Measurements from ENCODE around the gene NATD1. TPM values are rescaled to one million over a fixed set of nuclear protein-coding genes. Genes with fewer than 3 reads are reported as not detected.
"Not testable (repeated sequence)": the region's sequence is repeated elsewhere in the genome, so short reads cannot be mapped to it uniquely, and the experiment has no call there.

NATD1 gene
- polyA plus RNA-seq, 4 donors = 2.4 to 7.5 (median 2.9) TPM

DNA sequence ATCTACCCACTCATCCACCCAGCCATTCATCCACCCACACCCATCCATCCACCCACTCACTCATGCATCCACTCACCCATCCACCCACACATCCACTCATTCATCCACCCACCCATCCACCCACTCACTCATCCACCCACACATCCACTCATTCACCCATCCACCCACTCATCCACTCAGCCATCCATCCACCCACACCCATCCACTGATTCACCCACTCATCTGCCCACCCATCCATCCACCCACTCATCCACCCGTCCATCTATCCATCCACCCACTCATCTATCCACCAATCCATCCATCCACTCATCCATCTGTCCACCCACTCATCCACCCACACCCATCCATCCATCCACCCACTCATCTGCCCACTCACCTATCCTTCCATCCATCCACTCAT lies 17.3 kb downstream of the NATD1 start:
- 57 to 79% (median 66%) methylated on average over 1 of the region's 1 CpG for WGBS, 3 donors
- no peak overlapping the region for H3K27ac ChIP-seq (ENCODE audit: low read depth in 1 of 3, low read length in 2 of 3)

DNA sequence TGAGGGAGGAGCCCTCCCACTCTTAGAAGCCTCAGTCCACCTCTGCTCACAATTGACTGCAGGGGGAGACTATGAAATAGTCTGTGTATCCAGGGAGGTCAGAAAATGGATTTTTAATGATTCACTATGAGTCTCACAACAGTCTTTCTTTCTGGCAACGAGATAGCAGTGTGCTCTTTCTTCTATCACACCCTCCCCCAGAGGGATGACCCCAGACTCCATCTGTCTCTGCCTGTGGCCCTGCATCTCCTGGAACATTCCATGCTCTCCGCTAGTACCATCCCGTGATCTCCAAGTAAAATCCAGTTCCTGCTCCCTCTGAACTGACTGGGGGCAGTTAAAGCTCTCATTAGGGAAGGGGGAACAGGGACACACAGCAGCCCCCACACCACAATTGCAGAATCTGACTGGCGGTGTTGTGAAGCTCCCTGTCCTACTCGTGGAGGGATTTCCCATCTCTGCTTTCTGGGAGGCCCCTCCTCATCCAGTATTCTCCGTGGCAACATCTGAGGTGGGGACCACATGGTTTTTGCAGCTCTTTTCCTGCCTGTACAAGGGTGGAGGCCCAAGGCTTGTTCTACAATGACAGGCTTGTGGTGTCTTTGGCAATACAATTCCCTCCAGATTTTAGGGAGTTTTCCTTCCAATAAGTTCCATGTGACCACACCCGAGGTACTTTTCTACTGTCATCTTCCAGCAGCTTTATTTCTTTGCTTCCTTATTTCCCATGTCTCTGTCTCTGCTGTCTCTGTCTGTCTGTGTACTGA lies 19.4 kb downstream of the NATD1 start:
- no peak overlapping the region for H3K27ac ChIP-seq (ENCODE audit: low read depth in 1 of 3, low read length in 2 of 3)
- H3K27me3 ChIP-seq (ENCODE audit: control insufficient read depth in 3 of 3, insufficient read depth in 3 of 3, low read length in 3 of 3) = no peaks in the 10 kb centered on the region
- H3K4me1 ChIP-seq (ENCODE audit: control insufficient read depth in 3 of 3, insufficient read depth in 2 of 3, low read depth in 1 of 3, low read length in 2 of 3) = no peaks in the 10 kb centered on the region
- no peak overlapping the region for H3K4me3 ChIP-seq (ENCODE audit: low read depth in 1 of 3, low read length in 3 of 3)
- FAIRE-seq (no peak), DNase-seq (no peak)
- H3K9me3 ChIP-seq (ENCODE audit: control insufficient read depth in 2 of 2, insufficient read depth in 1 of 2, low read depth in 1 of 2, low read length in 1 of 2) = peaks cover 0 to 4% of the 10 kb centered on the region in 2 donors
- no peaks in the 10 kb centered on the region for H3K36me3 ChIP-seq (ENCODE audit: control insufficient read depth in 3 of 3, insufficient read depth in 2 of 3, low read depth in 1 of 3, low read length in 3 of 3)
- WGBS, 3 donors = 65 to 71% (median 66%) methylated on average over 7 of the region's 7 CpGs

More for the DNA sequence above, 17.3 kb downstream of the NATD1 start:
- H3K4me3 ChIP-seq (ENCODE audit: low read depth in 1 of 3, low read length in 3 of 3) = no peak overlapping the region
- H3K27me3 ChIP-seq (ENCODE audit: control insufficient read depth in 3 of 3, insufficient read depth in 3 of 3, low read length in 3 of 3) = no peaks in the 10 kb centered on the region
- no peak for DNase-seq
- peaks cover 0 to 4% of the 10 kb centered on the region in 2 donors for H3K9me3 ChIP-seq (ENCODE audit: control insufficient read depth in 2 of 2, insufficient read depth in 1 of 2, low read depth in 1 of 2, low read length in 1 of 2)
- H3K36me3 ChIP-seq (ENCODE audit: control insufficient read depth in 3 of 3, insufficient read depth in 2 of 3, low read depth in 1 of 3, low read length in 3 of 3) = no peaks in the 10 kb centered on the region
- H3K4me1 ChIP-seq (ENCODE audit: control insufficient read depth in 3 of 3, insufficient read depth in 2 of 3, low read depth in 1 of 3, low read length in 2 of 3) = no peaks in the 10 kb centered on the region
- no peak for FAIRE-seq

DNA sequence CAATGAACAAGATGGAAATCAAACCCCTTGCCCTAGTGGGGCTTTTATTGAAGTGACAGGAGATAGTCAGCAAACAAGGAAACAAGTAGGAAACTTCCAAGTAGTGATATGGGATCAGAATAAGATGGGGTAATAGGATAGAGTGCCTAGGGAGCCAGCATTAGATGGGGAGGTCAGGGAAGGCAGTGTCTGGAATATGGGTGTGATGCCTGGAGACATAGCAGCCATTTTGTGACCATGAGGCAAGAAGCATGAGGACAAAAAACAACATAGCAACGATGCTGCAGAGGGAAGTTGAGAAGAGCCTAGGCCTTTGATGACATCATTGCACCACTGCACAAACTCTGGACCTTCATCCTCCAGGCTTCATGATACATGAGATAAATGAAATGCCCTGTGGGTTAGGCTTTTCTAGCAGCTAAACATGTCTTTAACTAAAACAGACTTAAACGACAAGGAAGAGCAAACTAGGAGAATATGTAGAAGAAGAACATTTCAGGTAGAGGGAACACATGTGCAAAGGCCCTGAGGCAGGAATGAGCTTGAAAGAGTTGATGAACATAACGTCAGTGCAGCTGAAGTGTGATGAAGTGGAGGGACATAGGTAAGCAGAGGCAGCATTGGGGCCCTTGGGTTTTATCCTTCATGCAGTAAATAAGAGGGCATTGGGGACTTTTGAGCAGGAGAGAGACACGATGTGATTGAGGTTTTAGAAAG lies 21.0 kb downstream of the NATD1 start:
- FAIRE-seq = no peak
- WGBS, 3 donors = 85 to 95% (median 88%) methylated on average over 4 of the region's 4 CpGs
- no peaks in the 10 kb centered on the region for H3K36me3 ChIP-seq (ENCODE audit: control insufficient read depth in 3 of 3, insufficient read depth in 2 of 3, low read depth in 1 of 3, low read length in 3 of 3)
- no peak overlapping the region for H3K4me3 ChIP-seq (ENCODE audit: low read depth in 1 of 3, low read length in 3 of 3)
- H3K27me3 ChIP-seq (ENCODE audit: control insufficient read depth in 3 of 3, insufficient read depth in 3 of 3, low read length in 3 of 3) = no peaks in the 10 kb centered on the region
- no peak overlapping the region for H3K27ac ChIP-seq (ENCODE audit: low read depth in 1 of 3, low read length in 2 of 3)
- no peak for DNase-seq
- H3K9me3 ChIP-seq (ENCODE audit: control insufficient read depth in 2 of 2, insufficient read depth in 1 of 2, low read depth in 1 of 2, low read length in 1 of 2) = peaks cover 0 to 4% of the 10 kb centered on the region in 2 donors
- H3K4me1 ChIP-seq (ENCODE audit: control insufficient read depth in 3 of 3, insufficient read depth in 2 of 3, low read depth in 1 of 3, low read length in 2 of 3) = no peaks in the 10 kb centered on the region

DNA sequence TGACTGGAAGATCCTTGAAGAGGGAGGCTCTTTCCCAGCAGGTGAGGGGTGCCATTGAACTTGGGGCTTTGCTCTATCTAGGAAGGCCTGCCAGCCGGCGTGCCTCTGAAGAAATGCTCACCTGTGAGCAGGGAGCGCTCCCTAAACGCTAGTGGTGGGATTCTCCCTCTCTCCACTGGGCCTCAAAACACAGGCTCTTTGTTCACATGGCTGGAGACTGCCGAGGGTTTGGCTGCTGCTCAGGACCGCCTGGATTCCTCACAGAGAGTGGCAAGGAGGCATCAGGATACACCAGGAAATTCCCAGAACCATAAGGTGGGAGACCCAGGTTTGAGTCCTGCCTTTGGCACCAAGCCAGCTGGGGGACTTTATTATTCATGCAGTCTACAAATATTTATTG lies 21.7 kb downstream of the NATD1 start:
- no peak for DNase-seq
- WGBS, 3 donors = 47 to 72% (median 71%) methylated on average over 6 of the region's 6 CpGs
- Histone ChIP-seq H3K27ac (ENCODE audit: low read depth in 1 of 3, low read length in 2 of 3) (no peak overlapping the region), H3K9me3 (ENCODE audit: control insufficient read depth in 2 of 2, insufficient read depth in 1 of 2, low read depth in 1 of 2, low read length in 1 of 2) (peaks cover 0 to 4% of the 10 kb centered on the region in 2 donors), H3K27me3 (ENCODE audit: control insufficient read depth in 3 of 3, insufficient read depth in 3 of 3, low read length in 3 of 3) (no peaks in the 10 kb centered on the region), H3K4me3 (ENCODE audit: low read depth in 1 of 3, low read length in 3 of 3) (no peak overlapping the region), H3K36me3 (ENCODE audit: control insufficient read depth in 3 of 3, insufficient read depth in 2 of 3, low read depth in 1 of 3, low read length in 3 of 3) (no peaks in the 10 kb centered on the region), H3K4me1 (ENCODE audit: control insufficient read depth in 3 of 3, insufficient read depth in 2 of 3, low read depth in 1 of 3, low read length in 2 of 3) (no peaks in the 10 kb centered on the region)
- no peak for FAIRE-seq

DNA sequence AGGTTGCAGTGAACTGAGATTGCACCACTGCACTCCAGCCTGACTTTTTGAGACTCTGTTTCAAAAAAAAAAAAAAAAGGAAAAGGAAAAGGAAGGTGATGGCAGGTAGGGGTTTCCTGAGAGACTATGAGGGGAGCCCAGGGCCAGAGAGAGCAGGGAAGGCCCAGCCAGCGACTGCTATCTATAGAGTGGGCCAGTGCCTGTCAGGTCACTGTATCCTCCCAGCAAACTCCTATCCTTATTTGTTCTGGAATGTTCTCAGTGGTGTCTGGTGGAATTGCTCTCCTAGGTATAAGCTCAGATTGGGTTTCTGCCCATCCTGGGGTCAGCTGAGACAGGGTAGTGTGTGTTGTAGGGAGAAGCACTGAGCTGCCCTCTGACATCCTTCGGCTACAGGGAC lies 24.4 kb downstream of the NATD1 start:
- Histone ChIP-seq H3K4me1 (ENCODE audit: control insufficient read depth in 3 of 3, insufficient read depth in 2 of 3, low read depth in 1 of 3, low read length in 2 of 3) (no peaks in the 10 kb centered on the region), H3K27ac (ENCODE audit: low read depth in 1 of 3, low read length in 2 of 3) (no peak overlapping the region), H3K9me3 (ENCODE audit: control insufficient read depth in 2 of 2, insufficient read depth in 1 of 2, low read depth in 1 of 2, low read length in 1 of 2) (peaks cover 0 to 4% of the 10 kb centered on the region in 2 donors), H3K27me3 (ENCODE audit: control insufficient read depth in 3 of 3, insufficient read depth in 3 of 3, low read length in 3 of 3) (no peaks in the 10 kb centered on the region), H3K4me3 (ENCODE audit: low read depth in 1 of 3, low read length in 3 of 3) (no peak overlapping the region), H3K36me3 (ENCODE audit: control insufficient read depth in 3 of 3, insufficient read depth in 2 of 3, low read depth in 1 of 3, low read length in 3 of 3) (no peaks in the 10 kb centered on the region)
- DNase-seq = no peak
- no peak for FAIRE-seq
- WGBS, 3 donors = 85 to 88% (median 86%) methylated on average over 2 of the region's 2 CpGs

DNA sequence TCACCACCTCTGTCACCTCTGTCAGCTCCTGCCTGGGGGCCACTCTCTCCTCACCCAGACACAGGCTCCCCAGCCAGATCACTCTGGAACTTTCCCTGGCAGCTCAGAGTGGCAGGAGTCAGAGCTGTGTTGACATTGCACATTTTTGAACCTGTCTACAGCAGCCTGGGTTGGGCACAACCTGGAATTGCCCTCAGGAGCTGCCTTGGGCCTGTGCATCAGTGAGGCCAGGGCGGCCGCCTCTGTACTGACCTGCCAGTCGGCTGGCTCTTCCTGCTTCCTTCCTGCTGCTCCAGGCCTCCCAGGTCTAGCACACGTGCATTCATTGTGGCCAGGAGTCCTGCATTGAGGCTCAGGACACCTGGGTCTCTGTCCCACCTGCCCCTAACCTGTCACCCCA lies 25.1 kb downstream of the NATD1 start:
- no peaks in the 10 kb centered on the region for H3K4me1 ChIP-seq (ENCODE audit: control insufficient read depth in 3 of 3, insufficient read depth in 2 of 3, low read depth in 1 of 3, low read length in 2 of 3)
- FAIRE-seq (no peak), DNase-seq (no peak)
- no peak overlapping the region for H3K27ac ChIP-seq (ENCODE audit: low read depth in 1 of 3, low read length in 2 of 3)
- H3K36me3 ChIP-seq (ENCODE audit: control insufficient read depth in 3 of 3, insufficient read depth in 2 of 3, low read depth in 1 of 3, low read length in 3 of 3) = no peaks in the 10 kb centered on the region
- no peak overlapping the region for H3K4me3 ChIP-seq (ENCODE audit: low read depth in 1 of 3, low read length in 3 of 3)
- peaks cover 0 to 4% of the 10 kb centered on the region in 2 donors for H3K9me3 ChIP-seq (ENCODE audit: control insufficient read depth in 2 of 2, insufficient read depth in 1 of 2, low read depth in 1 of 2, low read length in 1 of 2)
- 73 to 84% (median 84%) methylated on average over 4 of the region's 4 CpGs for WGBS, 3 donors
- no peaks in the 10 kb centered on the region for H3K27me3 ChIP-seq (ENCODE audit: control insufficient read depth in 3 of 3, insufficient read depth in 3 of 3, low read length in 3 of 3)

DNA sequence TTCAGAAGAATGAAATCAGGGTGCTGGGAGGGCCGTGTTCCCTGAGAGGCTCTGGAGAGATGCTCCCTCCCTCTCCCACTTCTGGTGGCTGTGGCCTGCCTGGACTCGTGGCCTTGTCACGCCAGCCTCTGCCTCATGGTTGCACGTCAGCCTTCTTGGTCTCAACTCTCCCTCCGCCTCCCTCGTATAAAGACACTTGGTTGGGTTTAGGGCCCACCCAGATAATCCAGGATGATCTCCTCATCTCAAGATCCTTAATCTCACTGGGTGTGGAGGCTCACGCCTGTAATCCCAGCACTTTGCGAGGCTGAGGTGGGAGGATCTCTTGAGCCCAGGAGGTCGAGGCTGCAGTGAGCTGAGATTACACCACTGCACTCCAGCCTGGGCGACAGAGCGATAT lies 25.9 kb downstream of the NATD1 start:
- H3K9me3 ChIP-seq (ENCODE audit: control insufficient read depth in 2 of 2, insufficient read depth in 1 of 2, low read depth in 1 of 2, low read length in 1 of 2); DNase-seq; H3K36me3 ChIP-seq (ENCODE audit: control insufficient read depth in 3 of 3, insufficient read depth in 2 of 3, low read depth in 1 of 3, low read length in 3 of 3); H3K27ac ChIP-seq (ENCODE audit: low read depth in 1 of 3, low read length in 2 of 3); H3K27me3 ChIP-seq (ENCODE audit: control insufficient read depth in 3 of 3, insufficient read depth in 3 of 3, low read length in 3 of 3); H3K4me3 ChIP-seq (ENCODE audit: low read depth in 1 of 3, low read length in 3 of 3); FAIRE-seq; H3K4me1 ChIP-seq (ENCODE audit: control insufficient read depth in 3 of 3, insufficient read depth in 2 of 3, low read depth in 1 of 3, low read length in 2 of 3): not testable (repeated sequence)
- 83 to 91% (median 85%) methylated on average over 11 of the region's 11 CpGs for WGBS, 3 donors

DNA sequence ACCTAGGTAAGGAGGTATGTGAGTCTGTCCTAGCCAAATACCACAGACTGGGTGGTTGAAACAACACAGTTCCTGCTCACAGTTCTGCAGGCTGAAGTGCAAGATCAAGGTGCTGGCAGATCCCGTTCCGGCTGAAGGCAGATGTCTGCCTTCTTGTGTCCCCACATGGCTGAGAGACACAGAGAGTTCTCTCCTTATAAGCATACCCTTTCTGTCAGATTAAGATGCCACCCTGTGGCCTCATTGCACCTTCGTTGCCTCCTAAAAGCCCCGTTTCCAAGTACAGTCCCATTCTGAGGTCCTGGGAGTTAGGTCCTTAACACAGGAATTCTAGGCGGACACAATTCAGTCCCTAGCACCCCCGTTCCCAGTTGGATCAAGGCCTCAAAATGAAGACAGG lies 30.1 kb downstream of the NATD1 start:
- Histone ChIP-seq H3K27me3 (ENCODE audit: control insufficient read depth in 3 of 3, insufficient read depth in 3 of 3, low read length in 3 of 3) (no peaks in the 10 kb centered on the region), H3K36me3 (ENCODE audit: control insufficient read depth in 3 of 3, insufficient read depth in 2 of 3, low read depth in 1 of 3, low read length in 3 of 3) (peaks cover 0 to 16% (median 2%) of the 10 kb centered on the region in 3 donors), H3K27ac (ENCODE audit: low read depth in 1 of 3, low read length in 2 of 3) (no peak overlapping the region), H3K4me1 (ENCODE audit: control insufficient read depth in 3 of 3, insufficient read depth in 2 of 3, low read depth in 1 of 3, low read length in 2 of 3) (no peaks in the 10 kb centered on the region), H3K9me3 (ENCODE audit: control insufficient read depth in 2 of 2, insufficient read depth in 1 of 2, low read depth in 1 of 2, low read length in 1 of 2) (no peaks in the 10 kb centered on the region), H3K4me3 (ENCODE audit: low read depth in 1 of 3, low read length in 3 of 3) (no peak overlapping the region)
- FAIRE-seq (no peak), DNase-seq (no peak)
- WGBS, 3 donors = 92 to 95% (median 93%) methylated on average over 6 of the region's 6 CpGs
